Brain microvascular endothelial cell (primary cell): ENCODE data around the gene CDCA3.
"Not testable (repeated sequence)": the region's sequence is repeated elsewhere in the genome, so short reads cannot be mapped to it uniquely, and the experiment has no call there.

ENCODE experiments used
- DNase-seq: peaks from one replicate; pipeline ENCODE4 v3.0.0-alpha.2; 2020
- H3K27ac ChIP-seq: fragments of 250-450 bp; sonication (Bioruptor Pico); 2 replicates; pipeline ENCODE4 v1.5.1; 2020; ENCODE audit warnings: mild to moderate bottlenecking, moderate library complexity
- H3K27me3 ChIP-seq: fragments of 250-450 bp; sonication (Bioruptor Pico); replicated peaks from 2 replicates; pipeline ENCODE4 v1.5.1; 2020; ENCODE audit warnings: mild to moderate bottlenecking
- H3K36me3 ChIP-seq: fragments of 250-450 bp; sonication (Bioruptor Pico); replicated peaks from 2 replicates; pipeline ENCODE4 v1.5.1; 2020; ENCODE audit warnings: mild to moderate bottlenecking
- H3K4me3 ChIP-seq: 2 replicates; pipeline ENCODE4 v1.5.1; 2011; ENCODE audit warnings: low read depth, mild to moderate bottlenecking, control low read depth, low read length, moderate library complexity
- in situ Hi-C: cut with HindIII; loops from 2 replicates; pipeline ENCODE4 v1.10.0; 2017; ENCODE audit warnings: low sequenced_read_pairs, low pct_ligation_motif_present
- TF ChIP-seq, protein P1 (sequence below): IDR thresholded peaks from 2 replicates; pipeline ENCODE4 v1.5.1; 2011; ENCODE audit warnings: low read depth, mild to moderate bottlenecking, moderate library complexity, low read length, control low read depth, inconsistent platforms; ENCODE audit errors: missing control alignments

The CDCA3 gene

DNA sequence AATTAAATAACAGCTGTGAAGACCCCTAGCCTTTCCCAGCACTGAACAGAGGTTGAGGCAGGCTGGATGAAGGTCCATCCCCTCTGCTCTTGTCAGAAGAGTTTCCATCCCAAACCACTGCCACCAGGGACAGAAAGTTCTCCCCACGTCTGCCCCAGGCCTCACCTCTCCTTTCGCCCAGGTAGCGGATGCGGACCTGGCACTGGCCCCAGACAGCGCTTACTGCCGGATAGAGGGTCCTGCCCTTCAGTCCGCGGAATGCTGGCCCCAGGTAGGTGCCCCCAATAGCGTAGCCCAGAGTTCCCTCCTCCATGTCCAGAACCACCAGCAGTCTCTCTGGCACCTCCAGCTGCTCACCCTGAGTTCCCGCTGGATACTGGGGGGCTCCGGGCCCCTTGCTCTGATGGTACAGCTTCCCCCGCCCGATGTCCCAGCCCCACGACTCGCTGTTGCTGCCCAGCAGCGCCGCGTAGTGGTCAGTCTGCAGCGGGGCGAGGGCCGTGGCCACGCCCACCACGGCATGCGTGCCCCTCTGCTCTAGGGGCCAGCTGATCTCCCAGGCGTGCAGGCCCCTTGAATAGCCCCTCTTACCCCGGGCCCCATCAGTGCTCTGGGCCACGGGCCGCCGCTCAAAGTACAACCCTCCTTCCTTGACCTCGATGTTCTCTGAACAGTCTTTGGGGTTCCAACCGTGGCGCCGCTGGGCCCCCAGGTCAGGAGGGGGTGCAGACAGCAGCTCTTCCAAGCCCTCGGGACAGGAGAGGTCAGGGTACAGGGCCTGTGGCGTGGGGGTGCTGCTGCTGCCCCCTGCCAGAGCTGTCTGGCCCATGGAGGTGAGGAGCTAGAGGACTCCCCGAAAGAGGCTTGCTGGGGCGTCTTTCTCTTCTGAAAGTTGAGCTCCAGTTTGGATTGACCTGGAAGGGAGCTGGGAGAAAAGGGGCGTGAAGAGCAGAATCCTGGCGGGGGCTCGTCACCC is 21.3 kb upstream of the CDCA3 start:
- in situ Hi-C loops = no loop called here
- H3K36me3 ChIP-seq = peaks cover 21% of the 10 kb centered on the region

DNA sequence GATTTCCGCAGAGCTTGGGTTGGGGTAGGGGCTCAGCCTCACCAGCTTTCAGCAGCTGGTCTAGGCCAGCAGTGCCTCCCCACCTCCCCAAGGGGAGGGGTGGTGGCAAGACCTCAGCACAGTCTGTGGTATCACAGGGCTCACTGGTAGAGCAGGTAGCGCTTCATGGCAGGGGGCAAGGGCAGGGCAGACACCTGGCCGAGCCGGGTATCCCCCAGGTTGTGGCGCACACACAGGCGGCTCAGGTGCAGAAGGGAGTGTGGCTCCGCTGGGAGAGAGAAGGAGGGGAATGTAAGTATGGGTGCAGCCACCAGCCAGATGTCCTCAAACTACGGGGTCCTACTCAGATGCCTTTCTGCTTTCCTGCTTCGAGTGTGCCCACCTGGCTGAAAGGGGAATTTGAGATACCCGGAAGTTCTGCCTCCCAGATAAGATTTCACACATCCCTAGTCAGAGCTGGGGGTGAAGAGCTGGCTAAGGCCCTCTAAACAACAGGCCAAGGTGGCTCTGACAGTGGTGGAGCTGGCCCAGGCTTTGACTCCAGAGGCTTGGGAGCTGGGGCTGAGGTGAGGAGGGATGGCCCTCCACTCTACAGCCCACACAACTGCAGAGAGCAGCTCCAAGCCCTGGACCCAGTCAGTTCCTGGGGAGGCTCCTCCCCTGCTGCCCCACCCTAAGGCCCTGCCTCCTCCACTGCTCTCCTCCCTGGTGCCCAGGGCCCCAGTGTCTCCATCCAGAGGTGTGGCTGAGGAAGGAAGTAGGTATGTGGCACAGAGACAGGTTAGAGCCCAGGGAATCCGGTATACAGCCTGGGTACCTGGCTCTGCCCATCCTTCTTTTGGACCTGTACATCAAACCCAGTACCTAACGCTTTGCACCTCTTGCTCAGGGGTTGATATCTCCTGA is 20.2 kb upstream of the CDCA3 start:
- in situ Hi-C loops = no loop called here
- TF ChIP-seq, protein P1, sequence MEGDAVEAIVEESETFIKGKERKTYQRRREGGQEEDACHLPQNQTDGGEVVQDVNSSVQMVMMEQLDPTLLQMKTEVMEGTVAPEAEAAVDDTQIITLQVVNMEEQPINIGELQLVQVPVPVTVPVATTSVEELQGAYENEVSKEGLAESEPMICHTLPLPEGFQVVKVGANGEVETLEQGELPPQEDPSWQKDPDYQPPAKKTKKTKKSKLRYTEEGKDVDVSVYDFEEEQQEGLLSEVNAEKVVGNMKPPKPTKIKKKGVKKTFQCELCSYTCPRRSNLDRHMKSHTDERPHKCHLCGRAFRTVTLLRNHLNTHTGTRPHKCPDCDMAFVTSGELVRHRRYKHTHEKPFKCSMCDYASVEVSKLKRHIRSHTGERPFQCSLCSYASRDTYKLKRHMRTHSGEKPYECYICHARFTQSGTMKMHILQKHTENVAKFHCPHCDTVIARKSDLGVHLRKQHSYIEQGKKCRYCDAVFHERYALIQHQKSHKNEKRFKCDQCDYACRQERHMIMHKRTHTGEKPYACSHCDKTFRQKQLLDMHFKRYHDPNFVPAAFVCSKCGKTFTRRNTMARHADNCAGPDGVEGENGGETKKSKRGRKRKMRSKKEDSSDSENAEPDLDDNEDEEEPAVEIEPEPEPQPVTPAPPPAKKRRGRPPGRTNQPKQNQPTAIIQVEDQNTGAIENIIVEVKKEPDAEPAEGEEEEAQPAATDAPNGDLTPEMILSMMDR = no peak
- H3K27ac ChIP-seq = no peak overlapping the region

More for the DNA sequence above, 21.3 kb upstream of the CDCA3 start:
- DNase-seq = peak; percentile 46
- Histone ChIP-seq H3K4me3 (peak overlapping the region; percentile 84), H3K27ac (no peak overlapping the region), H3K27me3 (no peaks in the 10 kb centered on the region)
- TF ChIP-seq, protein P1 = peak; percentile 99

DNA sequence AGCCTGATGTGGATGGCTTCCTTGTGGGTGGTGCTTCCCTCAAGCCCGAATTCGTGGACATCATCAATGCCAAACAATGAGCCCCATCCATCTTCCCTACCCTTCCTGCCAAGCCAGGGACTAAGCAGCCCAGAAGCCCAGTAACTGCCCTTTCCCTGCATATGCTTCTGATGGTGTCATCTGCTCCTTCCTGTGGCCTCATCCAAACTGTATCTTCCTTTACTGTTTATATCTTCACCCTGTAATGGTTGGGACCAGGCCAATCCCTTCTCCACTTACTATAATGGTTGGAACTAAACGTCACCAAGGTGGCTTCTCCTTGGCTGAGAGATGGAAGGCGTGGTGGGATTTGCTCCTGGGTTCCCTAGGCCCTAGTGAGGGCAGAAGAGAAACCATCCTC is 19.2 kb upstream of the CDCA3 start:
- H3K27me3 ChIP-seq, H3K4me3 ChIP-seq, H3K27ac ChIP-seq, DNase-seq, in situ Hi-C loops: not testable (repeated sequence)
- peaks cover 24% of the 10 kb centered on the region for H3K36me3 ChIP-seq

More for the DNA sequence above, 20.2 kb upstream of the CDCA3 start:
- Histone ChIP-seq H3K27me3 (no peaks in the 10 kb centered on the region), H3K4me3 (peak overlapping the region; percentile 84), H3K36me3 (peaks cover 21% of the 10 kb centered on the region)
- DNase-seq = no peak

DNA sequence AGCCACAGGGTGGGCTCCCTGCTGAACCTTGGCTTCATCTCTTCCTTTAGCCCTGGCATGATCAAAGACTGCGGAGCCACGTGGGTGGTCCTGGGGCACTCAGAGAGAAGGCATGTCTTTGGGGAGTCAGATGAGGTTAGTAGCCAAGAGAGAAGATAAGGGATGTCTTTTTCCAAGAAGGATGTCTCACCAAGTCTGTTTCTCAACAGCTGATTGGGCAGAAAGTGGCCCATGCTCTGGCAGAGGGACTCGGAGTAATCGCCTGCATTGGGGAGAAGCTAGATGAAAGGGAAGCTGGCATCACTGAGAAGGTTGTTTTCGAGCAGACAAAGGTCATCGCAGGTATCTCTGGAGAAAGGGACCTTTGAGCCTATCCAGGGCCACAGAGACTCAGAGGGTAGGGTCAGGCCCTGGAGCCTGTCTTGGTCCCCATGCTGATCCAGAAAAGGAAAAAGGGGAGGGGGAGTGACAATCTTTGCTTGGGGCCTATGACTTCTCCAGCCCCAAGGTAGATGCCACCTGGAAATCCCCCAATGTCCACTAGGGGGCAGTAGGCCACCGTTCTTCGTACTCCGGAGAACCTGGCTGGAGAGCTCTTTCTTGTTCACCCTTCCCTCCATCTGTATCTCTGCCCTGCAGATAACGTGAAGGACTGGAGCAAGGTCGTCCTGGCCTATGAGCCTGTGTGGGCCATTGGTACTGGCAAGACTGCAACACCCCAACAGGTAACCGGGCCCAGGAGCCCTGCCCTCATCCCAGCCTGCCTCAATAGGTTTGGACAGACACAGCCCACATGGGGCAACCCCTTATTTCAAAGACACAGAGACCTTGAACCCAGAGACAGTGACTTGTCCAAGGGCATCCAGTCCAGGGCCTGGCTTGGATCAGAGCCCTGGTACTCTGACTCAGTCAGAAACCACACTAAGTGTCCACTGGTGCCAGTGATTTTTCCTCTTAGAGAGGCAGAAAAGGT is 18.2 kb upstream of the CDCA3 start:
- TF ChIP-seq, protein P1 = peak; percentile 91
- peaks cover 30% of the 10 kb centered on the region for H3K36me3 ChIP-seq
- in situ Hi-C loops = no loop called here
- DNase-seq = peak; percentile 60
- H3K27me3 ChIP-seq = no peaks in the 10 kb centered on the region
- H3K27ac ChIP-seq = no peak overlapping the region
- peak overlapping the region; percentile 86 for H3K4me3 ChIP-seq

DNA sequence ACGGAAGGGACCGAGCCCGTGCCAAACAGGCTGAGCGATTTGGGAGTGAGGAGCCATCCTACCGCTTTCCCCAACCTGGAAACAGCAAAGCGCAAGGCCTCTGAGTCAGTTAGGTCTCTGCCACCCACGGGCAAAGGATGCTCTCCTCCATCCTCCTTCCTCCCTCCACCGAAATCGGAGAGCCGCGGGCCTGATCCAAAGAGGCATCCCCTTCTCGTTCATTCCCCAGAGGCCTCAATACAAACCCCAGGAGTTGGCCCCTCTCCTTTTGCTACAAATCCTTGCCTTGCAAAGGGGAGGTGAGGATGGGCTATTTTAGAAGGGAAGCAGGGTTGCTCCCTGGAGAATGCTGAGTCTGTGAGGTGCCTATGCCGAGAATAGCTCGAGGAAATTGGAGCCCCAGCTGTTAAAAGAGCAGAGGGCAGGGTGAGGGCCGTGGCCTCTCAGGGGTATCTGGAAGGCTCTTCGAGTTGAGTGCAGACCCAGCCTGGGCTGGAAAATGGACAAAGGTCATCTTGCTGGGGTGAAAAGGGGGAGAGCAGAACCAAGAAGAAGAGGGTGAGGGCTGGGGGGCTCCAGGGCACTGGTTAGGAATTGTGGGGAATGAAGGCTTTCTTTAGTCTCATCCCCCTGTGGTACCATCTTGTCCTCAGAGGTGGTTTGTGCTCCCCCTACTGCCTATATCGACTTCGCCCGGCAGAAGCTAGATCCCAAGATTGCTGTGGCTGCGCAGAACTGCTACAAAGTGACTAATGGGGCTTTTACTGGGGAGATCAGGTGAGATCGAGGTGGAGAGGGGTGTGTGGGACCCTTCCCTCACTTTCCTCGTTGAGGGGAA is 17.3 kb upstream of the CDCA3 start:
- no peak for DNase-seq
- peak overlapping the region; percentile 49 for H3K27ac ChIP-seq
- in situ Hi-C loops = no loop called here
- H3K36me3 ChIP-seq = peaks cover 37% of the 10 kb centered on the region
- H3K4me3 ChIP-seq = peak overlapping the region; percentile 86
- TF ChIP-seq, protein P1 = peak; percentile 47
- no peaks in the 10 kb centered on the region for H3K27me3 ChIP-seq
